Epithelial cell of esophagus (primary cell): ENCODE results near the gene CPSF7.

Experiments used
- DNase-seq: peaks from one replicate; pipeline ENCODE4 v3.0.0; 2010; ENCODE audit warnings: low read depth
- H3K4me3 ChIP-seq: 2 replicates; pipeline ENCODE4 v1.5.1; 2011; ENCODE audit warnings: mild to moderate bottlenecking, low read length, control low read depth
- TF ChIP-seq, protein P1 (sequence below): IDR thresholded peaks from 2 replicates; pipeline ENCODE4 v1.5.1; 2011; ENCODE audit warnings: low read depth, mild to moderate bottlenecking, low read length, control low read depth, inconsistent platforms; ENCODE audit not compliant: insufficient read depth; ENCODE audit errors: missing control alignments

The CPSF7 gene

DNA sequence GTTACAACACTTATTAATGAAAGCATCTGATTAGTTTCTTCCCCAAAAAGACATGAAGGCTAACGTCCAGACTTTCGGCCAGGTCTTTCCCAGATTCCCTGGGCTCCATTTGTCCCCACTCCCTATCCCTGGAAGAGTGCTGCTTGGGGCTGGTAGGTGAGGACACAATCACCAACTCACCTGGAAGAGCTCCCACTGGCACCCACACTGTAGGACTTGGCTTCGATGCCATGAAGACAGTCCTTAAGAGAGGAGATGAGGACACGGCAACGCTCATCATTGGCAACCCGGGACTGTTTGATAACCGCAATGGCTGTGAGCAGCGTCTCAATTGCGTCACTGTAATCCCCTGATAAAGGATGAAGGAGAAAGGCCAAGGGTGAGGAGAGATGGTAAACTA is 18.2 kb downstream of the CPSF7 start:
- no peak for DNase-seq
- TF ChIP-seq, protein P1, sequence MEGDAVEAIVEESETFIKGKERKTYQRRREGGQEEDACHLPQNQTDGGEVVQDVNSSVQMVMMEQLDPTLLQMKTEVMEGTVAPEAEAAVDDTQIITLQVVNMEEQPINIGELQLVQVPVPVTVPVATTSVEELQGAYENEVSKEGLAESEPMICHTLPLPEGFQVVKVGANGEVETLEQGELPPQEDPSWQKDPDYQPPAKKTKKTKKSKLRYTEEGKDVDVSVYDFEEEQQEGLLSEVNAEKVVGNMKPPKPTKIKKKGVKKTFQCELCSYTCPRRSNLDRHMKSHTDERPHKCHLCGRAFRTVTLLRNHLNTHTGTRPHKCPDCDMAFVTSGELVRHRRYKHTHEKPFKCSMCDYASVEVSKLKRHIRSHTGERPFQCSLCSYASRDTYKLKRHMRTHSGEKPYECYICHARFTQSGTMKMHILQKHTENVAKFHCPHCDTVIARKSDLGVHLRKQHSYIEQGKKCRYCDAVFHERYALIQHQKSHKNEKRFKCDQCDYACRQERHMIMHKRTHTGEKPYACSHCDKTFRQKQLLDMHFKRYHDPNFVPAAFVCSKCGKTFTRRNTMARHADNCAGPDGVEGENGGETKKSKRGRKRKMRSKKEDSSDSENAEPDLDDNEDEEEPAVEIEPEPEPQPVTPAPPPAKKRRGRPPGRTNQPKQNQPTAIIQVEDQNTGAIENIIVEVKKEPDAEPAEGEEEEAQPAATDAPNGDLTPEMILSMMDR, result no peak
- H3K4me3 ChIP-seq, result no peak overlapping the region

DNA sequence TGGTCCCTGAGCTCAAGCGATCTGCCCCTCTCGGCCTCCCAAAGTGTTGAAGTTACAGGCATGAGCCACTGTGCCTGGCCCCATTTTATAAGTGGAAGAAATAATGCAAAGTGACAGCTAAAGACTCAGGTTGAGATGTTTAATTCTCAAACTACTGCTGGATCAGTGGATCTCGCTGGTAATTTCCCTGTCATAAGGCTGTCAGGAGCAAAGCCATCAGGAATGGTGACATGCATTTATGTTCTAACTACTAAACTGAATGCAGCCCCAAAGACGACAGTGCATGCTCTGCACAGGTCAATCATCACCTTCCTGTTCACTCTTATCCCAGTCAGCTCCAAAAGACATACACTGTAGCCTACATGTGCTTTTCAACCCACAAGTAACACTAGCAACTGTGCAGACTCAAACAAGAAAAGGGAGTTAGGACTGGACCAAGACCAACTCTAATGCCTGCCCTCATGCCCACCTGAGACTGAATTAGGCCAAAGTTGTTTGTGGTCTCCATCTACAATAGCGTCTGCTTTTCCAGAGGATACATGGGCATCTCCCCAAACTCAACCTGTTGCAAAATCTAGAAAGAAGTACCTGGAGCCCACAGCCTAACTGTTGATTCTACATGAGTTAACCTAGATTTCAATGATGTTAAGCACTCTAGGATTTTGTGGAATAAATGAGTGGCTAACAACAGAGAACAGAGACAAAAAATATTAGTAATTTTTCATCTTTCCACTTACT is 22.6 kb downstream of the CPSF7 start:
- DNase-seq, result no peak
- TF ChIP-seq, protein P1, result no peak
- no peak overlapping the region for H3K4me3 ChIP-seq

DNA sequence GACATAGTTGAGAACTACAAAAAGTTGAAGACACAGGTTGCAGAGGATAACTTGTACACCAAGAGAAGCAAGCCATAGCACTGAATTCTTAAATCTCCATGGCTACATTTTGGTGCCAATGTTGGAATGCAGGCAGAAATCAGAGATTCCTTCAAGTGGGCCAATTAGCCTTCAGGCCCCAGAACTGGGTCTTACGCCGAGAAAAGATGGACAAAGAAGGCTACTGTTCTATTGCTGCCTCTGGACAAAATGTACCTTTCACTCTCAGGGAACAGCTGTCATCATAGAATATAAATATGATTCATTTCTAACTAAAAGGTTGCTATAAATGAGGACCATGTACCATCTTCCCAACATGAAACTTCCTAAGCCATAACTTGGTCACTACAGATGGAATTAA is 23.7 kb downstream of the CPSF7 start:
- TF ChIP-seq, protein P1, result no peak
- no peak for DNase-seq
- no peak overlapping the region for H3K4me3 ChIP-seq

DNA sequence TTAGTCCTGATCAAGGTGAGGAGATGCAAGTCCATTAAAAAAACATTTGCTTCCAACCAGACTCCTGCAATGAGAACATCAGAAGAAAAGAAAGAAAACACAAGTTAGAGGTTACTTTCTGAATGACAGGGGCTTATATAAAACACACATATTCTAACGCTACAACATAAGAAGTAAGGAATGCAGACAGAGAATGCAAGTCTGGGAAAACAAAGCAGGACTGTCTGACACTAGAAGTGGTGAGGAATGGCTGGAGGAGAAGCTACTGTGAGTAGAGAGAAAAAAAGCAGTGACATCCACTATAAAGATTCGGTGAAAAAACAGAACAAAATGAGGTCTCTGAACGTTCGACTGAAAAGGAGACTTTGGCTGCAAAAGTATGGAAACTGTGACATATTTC is 25.1 kb downstream of the CPSF7 start:
- TF ChIP-seq, protein P1, result no peak
- H3K4me3 ChIP-seq, result no peak overlapping the region
- DNase-seq, result no peak

DNA sequence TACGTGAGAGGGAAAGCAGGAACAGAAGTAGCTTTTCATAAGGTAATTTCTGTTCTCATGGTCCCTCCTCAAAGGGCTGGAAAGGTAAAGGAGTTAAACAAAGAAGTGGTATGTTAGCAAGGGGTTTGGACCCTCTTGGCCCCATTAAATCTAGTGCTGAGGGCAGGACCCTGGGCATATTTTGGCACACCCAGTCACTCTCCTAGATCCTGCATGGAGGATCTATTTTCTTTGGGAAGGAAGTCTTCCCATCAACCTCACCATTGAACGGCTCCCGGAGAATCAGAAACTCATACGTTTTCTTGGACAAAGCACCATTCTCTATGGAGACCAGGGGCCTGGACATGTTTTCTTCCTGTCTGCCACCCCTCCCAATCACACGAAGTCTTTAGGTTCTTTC is 25.7 kb downstream of the CPSF7 start:
- DNase-seq, result no peak
- TF ChIP-seq, protein P1, result no peak
- H3K4me3 ChIP-seq, result no peak overlapping the region

DNA sequence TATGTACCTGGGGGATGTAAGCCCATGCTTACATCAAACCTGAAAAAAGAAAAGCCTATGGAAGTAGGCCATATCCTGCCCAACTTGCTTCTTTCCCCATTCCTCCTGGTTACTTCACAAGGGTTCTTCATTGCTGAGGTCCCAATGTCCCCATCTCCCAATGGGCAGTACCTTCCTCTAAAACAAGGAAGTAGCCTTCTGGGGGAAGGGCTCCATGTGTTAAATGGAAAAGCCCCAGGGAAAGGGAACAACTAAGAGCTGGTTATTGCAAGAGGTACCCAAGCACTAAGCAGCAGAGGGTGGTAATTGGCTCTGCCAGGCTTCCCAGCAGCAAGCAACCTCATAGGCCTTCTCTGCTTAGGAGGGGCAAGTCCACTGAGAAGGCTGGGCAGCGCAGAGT is 26.1 kb downstream of the CPSF7 start:
- TF ChIP-seq, protein P1, result no peak
- no peak for DNase-seq
- no peak overlapping the region for H3K4me3 ChIP-seq

DNA sequence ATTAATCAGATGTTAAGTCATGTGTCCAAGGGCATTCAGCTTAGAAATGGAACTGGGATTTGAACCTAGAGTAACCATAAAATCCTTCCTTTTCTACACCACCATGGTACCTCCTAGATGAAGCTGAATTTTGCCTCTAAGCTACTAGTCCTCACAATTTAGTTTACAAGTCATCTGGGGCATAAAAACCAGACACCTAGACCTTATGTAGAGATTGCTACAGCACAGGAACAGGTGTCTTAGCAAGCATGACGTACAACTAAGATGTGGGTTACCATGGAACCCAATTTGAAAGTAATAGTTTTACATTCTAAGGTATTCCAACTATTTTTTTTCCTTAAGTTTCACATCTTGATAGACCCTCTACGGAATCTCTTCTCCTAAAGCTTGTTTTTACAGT is 28.2 kb downstream of the CPSF7 start:
- DNase-seq, result no peak
- no peak overlapping the region for H3K4me3 ChIP-seq
- TF ChIP-seq, protein P1, result no peak
